Breast epithelium (tissue), 4 donors: ENCODE data around the gene RASL12. TPM values are rescaled to one million over a fixed set of nuclear protein-coding genes. Genes with fewer than 3 reads are reported as not detected.

Experiments
- DNase-seq, 2 donors: peaks; one replicate each; pipeline ENCODE4 v3.0.0-alpha.2; 2019; ENCODE audit warnings: low spot score in 2 of 2
- H3K27ac ChIP-seq, 2 donors: fragments of 200-600 bp; sonication (generic) in 1 of 2; one replicate each; pipeline ENCODE4 v1.5.1; 2016 to 2019; ENCODE audit warnings: mild to moderate bottlenecking in 1 of 2
- H3K27me3 ChIP-seq, 2 donors: fragments of 200-600 bp; sonication (generic) in 1 of 2; one replicate each; pipeline versions ENCODE4 v1.5.1 to v1.6.0; 2017 to 2019; ENCODE audit warnings: control low read depth in 1 of 2, mild to moderate bottlenecking in 1 of 2
- H3K36me3 ChIP-seq: fragments of 200-600 bp; one replicate; pipeline ENCODE4 v1.5.1; 2019
- H3K4me1 ChIP-seq, 2 donors: fragments of 200-600 bp; sonication (generic); one replicate each; pipeline ENCODE4 v1.5.1; 2016 to 2019; ENCODE audit warnings: control low read depth in 1 of 2
- H3K4me3 ChIP-seq, 3 donors: fragments of 200-600 bp; sonication (generic); 1 replicate in 2 of 3; 2 replicates in 1 of 3; pipeline ENCODE4 v1.5.1; 2016 to 2019; ENCODE audit warnings: mild to moderate bottlenecking in 3 of 3, moderate library complexity in 2 of 3
- H3K9me3 ChIP-seq, 2 donors: fragments of 200-600 bp; sonication (generic) in 1 of 2; one replicate each; pipeline ENCODE4 v1.5.1; 2016 to 2019; ENCODE audit warnings: control low read depth in 1 of 2
- CTCF ChIP-seq, 3 donors: fragments of 450-650 bp; IDR thresholded peaks; one replicate each; pipeline ENCODE4 v1.5.1; 2016 to 2017; ENCODE audit warnings: antibody characterized with exemption in 3 of 3, mild to moderate bottlenecking in 3 of 3, moderate library complexity in 3 of 3
- POLR2A ChIP-seq: fragments of 450-650 bp; IDR thresholded peaks from one replicate; pipeline ENCODE4 v1.6.1; 2016; ENCODE audit warnings: antibody characterized with exemption, mild to moderate bottlenecking, moderate library complexity
- POLR2AphosphoS5 ChIP-seq, 3 donors: sonication (generic); formaldehyde crosslinking; IDR thresholded peaks; one replicate each; pipeline ENCODE4 v1.6.1; 2017; ENCODE audit warnings: antibody characterized with exemption in 3 of 3
- intact Hi-C: fragments of 100-400 bp; cut with DNase I; formaldehyde crosslinking; loops from one replicate; pipeline ENCODE4 v1.15.1; 2023; ENCODE audit warnings: low total_unique reads
- total RNA-seq, 3 donors: library from RNA; depleted of rRNA; stranded (reverse); fragments of >200 nt; gene quantifications; one replicate each; pipeline ENCODE4 v1.1.0, GENCODE V29; 2016

The RASL12 gene
- total RNA-seq, 3 donors from 2014 or later = 12.6 to 20.6 (median 20.3) TPM

- no peaks in the 10 kb centered on the region for H3K4me1 ChIP-seq
These were observed 13.2 kb downstream of the RASL12 start for GRCh38 chr15:65054333-65055200.

GRCh38 chr15:65052956-65053355, 14.8 kb downstream of the RASL12 start:
- Histone ChIP-seq H3K36me3 (no peaks in the 10 kb centered on the region), H3K27ac (no peak overlapping the region), H3K27me3 (no peaks in the 10 kb centered on the region), H3K9me3 (no peaks in the 10 kb centered on the region), H3K4me1 (no peaks in the 10 kb centered on the region), H3K4me3 (no peak overlapping the region)
- no peak for DNase-seq
- intact Hi-C loops = no loop called here
- TF ChIP-seq POLR2AphosphoS5 (IDR thresholded peaks at IDR 0.05) (no peak), CTCF (IDR thresholded peaks at IDR 0.05) (no peak), POLR2A (no peak)

More at GRCh38 chr15:65054333-65055200, 13.2 kb downstream of the RASL12 start:
- Histone ChIP-seq H3K36me3 (no peaks in the 10 kb centered on the region), H3K27me3 (no peaks in the 10 kb centered on the region), H3K9me3 (no peaks in the 10 kb centered on the region), H3K27ac (peak overlapping the region; percentile 21 to 70), H3K4me3 (no peak overlapping the region)
- peak; percentile 65 to 93 (median 83) for TF ChIP-seq CTCF (IDR thresholded peaks at IDR 0.05)
- TF ChIP-seq POLR2A = no peak
- peak in 1 of 3 donors; percentile 28 for TF ChIP-seq POLR2AphosphoS5 (IDR thresholded peaks at IDR 0.05)
- DNase-seq = peak; percentile 52 to 79
- intact Hi-C loops = no loop called here

GRCh38 chr15:65051266-65051665, 16.5 kb downstream of the RASL12 start:
- no peak for TF ChIP-seq POLR2A
- no peak for TF ChIP-seq POLR2AphosphoS5 (IDR thresholded peaks at IDR 0.05)
- TF ChIP-seq CTCF (IDR thresholded peaks at IDR 0.05) = no peak
- H3K4me1 ChIP-seq = no peaks in the 10 kb centered on the region
- no peak overlapping the region for H3K4me3 ChIP-seq
- H3K9me3 ChIP-seq = no peaks in the 10 kb centered on the region
- no peaks in the 10 kb centered on the region for H3K36me3 ChIP-seq
- H3K27me3 ChIP-seq = no peaks in the 10 kb centered on the region
- DNase-seq = no peak
- intact Hi-C loops = no loop called here
- no peak overlapping the region for H3K27ac ChIP-seq

- H3K27me3 ChIP-seq = no peaks in the 10 kb centered on the region
- DNase-seq = no peak
- no peaks in the 10 kb centered on the region for H3K36me3 ChIP-seq
- no peak overlapping the region for H3K27ac ChIP-seq
- TF ChIP-seq POLR2A (no peak), POLR2AphosphoS5 (IDR thresholded peaks at IDR 0.05) (no peak), CTCF (IDR thresholded peaks at IDR 0.05) (no peak)
- no peaks in the 10 kb centered on the region for H3K4me1 ChIP-seq
- no peaks in the 10 kb centered on the region for H3K9me3 ChIP-seq
- H3K4me3 ChIP-seq = no peak overlapping the region
- intact Hi-C loops = no loop called here
These were observed 17.5 kb downstream of the RASL12 start for GRCh38 chr15:65050270-65050669.

- Histone ChIP-seq H3K4me1 (no peaks in the 10 kb centered on the region), H3K27me3 (no peaks in the 10 kb centered on the region), H3K9me3 (no peaks in the 10 kb centered on the region), H3K36me3 (no peaks in the 10 kb centered on the region), H3K4me3 (peak overlapping the region in 2 of 3 donors; percentile 42 to 51), H3K27ac (no peak overlapping the region)
- TF ChIP-seq POLR2A (no peak), POLR2AphosphoS5 (IDR thresholded peaks at IDR 0.05) (peak in 1 of 3 donors; percentile 50), CTCF (IDR thresholded peaks at IDR 0.05) (no peak)
- intact Hi-C loops = no loop called here
- DNase-seq = peak; percentile 78 to 90
These were observed 18.4 kb downstream of the RASL12 start for GRCh38 chr15:65049418-65049840.
